Embryonic facial prominence (tissue), 1 donor: ENCODE results near the gene TLR5.

Source experiments
- DNase-seq: peaks from one replicate; pipeline ENCODE4 v3.0.0-alpha.2; 2016; ENCODE audit errors: extremely low spot score

The TLR5 gene

DNA sequence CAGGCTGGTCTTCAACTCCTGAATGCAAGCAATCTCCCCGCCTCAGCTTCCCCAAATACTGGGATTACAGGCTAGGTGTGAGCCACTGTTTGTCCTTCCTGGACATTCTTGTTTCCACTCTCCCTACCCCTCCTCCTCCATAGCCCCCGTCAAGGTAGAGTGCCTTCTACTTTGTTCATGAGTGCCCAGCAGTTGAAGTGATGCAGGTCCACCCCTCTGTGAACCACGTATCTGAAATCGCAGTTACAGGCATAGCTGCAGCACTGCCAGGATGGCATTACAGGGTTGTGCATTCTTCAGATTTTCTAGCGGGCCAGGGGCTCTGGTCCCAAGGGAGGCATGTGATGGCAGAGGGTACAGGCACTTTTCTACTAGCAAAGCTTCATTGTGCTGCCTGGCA lies 7.4 kb upstream of the TLR5 start:
- DNase-seq, result no peak

DNA sequence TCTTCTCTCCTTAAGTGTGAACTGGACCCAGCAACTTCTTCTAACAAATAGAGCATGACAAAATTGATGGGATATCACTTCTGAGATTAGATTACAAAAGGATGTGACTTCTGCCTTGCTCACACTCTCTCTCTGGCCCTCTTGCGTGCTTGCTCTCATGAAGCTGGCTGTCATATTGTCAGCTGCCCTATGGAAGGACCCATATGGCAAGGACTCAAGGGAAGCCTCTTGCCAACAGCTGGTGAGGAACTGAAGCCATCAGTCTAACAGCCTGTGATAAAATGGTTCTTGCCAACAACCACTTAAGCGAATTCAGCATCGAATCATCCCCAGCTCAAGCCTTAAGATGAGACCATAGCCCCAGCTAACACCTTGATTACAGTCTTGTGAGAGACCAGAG lies 4.8 kb upstream of the TLR5 start:
- no peak for DNase-seq

DNA sequence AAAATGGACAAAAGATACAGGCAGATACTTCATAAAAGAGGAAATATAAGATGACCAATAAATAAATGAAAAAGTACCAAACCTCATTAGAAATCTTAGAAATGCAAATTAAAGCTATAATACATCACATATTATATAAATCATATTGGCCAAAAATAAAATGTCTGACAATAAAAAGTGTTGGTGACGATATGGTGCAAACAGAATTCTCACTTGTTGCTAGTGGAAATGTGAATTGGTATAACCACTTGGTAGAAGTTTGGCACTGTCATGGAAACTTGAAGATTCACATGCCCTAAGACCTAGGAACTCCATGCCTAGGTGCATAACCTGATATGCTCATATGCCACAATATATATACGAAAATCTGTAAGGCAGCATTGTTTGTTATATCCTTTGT lies 4.4 kb upstream of the TLR5 start:
- DNase-seq, result no peak

GRCh38 chr1:223146745-223147144 lies 3.7 kb upstream of the TLR5 start:
- DNase-seq, result no peak

- DNase-seq, result no peak
Measured at GRCh38 chr1:223144914-223145313, 1.9 kb upstream of the TLR5 start.

DNA sequence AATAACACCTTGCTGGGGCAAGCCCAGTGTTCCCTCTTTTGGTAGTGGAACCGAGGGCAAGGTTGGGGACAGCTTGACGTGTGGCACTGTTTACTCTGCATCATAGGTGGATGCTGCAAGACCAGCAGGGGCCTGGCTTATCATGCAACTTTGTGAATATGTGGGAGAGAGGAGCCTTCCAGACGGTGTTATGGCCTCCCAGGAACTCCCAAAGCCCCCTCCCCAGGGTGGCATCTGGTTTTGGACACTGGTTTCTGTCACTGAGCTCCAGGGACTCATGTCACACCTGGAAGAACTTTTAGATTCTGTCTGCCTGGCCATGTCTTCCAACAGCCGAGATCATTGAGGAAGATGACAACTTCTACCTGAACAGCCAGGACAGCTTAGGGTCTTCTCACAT lies 1.4 kb upstream of the TLR5 start:
- no peak for DNase-seq

GRCh38 chr1:223143537-223144248 lies 645 bp upstream of the TLR5 start:
- DNase-seq, result no peak

- DNase-seq, result no peak
Measured at GRCh38 chr1:223142269-223142668, 779 bp downstream of the TLR5 start.

DNA sequence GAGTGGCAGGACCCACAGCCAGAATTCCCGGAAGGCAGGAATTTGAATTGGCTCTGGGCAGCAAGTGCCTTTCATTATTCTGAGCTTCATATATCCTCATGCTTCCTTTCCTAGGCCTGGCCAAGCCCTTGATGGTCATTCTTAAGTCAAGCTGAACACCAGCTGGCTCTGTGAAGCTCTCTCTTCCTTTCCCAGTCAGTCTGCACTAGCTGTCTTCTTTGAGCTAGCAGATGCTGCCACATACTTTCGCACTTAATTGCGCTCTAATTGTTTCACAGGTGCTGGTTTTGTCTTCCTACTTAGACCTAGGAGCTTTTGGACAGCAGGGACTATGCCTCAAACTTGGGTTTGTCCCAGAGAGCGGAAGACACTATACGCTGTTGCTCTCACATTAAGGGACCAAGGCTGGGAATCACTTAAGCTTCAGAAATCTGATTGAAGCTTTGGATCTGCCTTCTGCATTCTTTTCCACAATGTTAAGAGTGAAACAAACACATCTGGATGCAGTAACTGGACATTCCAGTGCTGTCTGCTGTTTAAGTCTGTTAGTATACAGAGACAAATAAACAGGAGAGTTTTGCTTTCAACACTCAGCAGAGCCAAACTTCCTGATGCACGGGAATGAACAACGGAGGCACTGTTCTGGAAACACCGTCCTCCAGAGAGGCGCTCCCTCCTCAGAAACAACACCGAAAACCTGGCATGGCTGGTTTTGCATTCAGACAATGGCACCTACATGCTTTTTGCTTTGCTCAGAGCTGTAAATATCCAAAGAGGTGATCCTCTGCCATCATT lies 2.2 kb downstream of the TLR5 start:
- DNase-seq, result peak; percentile 12

DNA sequence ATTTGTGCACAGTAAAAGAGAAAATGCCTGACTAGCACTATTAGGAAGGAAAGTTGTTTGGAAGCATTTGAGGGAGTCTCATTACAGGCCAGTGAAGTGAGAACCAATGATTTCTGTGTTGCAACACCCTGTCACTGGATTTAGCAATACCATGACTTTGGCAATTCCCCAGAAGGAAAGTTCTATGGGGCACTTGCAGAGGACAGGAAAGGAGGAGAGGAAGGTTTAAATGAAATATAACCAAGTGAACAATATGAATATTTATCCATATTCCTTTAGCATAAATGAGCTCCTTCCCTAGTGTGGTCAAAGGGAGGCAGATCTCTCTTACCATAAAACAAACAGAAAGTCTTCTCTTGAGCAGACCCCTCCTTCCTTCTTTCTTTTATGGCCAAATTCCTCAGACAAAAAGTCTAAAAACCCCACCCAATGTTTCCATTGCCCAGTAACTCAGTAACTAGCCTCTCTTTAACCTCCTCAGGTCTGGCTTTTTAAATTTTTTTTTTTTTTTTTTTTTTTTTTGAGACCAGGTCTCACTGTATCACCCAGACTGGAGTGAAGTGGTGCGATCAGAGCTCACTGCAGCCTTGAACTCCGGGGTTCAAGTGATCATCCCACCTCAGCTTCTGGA lies 5.5 kb downstream of the TLR5 start:
- DNase-seq, result no peak

GRCh38 chr1:223136086-223136485 lies 7.0 kb downstream of the TLR5 start:
- no peak for DNase-seq

DNA sequence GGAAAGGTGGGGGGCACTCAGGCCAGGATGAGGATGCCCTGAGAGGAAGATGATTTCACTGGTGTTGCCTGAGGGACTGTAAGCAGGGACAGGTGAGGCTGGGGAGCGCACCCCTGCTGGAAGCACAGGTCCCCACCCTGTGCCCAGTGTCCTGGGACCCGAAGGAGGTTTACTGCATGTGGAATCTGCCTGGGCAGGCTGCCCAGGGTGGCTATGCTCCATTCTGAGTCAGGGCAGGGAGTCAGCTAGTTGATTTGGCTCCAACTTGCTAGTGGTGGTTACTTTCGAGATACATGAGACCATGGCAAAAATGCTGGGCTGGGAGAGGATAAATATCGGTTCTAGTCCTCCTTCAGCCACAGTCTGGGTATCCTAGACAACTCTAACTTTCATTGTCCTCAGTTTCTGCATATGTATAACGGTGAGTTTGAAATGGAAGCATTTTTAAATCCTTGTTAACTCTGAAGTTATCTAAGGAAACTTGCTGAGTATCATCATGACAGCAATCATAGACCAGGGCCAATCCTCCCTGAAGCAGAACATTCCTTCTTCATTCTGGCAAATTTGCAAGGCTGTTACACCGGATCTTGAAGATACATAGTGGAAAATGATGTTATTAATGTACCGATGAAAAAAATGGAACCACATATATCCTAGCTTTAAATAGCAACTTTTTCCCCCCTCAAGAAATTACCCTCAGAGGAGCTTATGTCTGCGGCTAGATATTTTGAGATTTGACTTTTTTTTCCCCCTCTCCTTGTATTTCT lies 7.7 kb downstream of the TLR5 start:
- no peak for DNase-seq

- DNase-seq, result peak; percentile 78
Measured at GRCh38 chr1:223133824-223134435, 9.1 kb downstream of the TLR5 start.

- no peak for DNase-seq
Measured at GRCh38 chr1:223133306-223133823, 9.7 kb downstream of the TLR5 start.

- no peak for DNase-seq
Measured at GRCh38 chr1:223129229-223129901, 13.7 kb downstream of the TLR5 start.

GRCh38 chr1:223126741-223127140 lies 16.3 kb downstream of the TLR5 start:
- DNase-seq, result no peak

DNA sequence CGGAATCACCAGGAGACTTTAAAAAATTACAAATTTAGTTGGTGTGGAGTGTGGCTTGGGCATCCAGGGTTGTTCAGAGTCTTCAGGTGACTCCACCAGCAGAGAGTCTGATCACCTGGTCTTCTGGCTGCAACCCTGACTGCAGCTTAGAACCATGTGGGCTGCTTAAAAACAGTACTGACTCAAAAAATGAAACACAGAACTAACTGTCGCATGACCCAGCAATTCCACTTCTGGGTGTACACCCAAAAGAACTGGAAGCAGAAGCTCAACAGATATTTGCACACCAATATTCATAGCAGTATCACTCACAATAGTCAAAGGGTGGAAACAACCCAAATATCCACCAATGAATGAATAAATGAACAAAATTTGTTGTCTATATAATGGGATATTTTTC lies 17.3 kb downstream of the TLR5 start:
- no peak for DNase-seq

DNA sequence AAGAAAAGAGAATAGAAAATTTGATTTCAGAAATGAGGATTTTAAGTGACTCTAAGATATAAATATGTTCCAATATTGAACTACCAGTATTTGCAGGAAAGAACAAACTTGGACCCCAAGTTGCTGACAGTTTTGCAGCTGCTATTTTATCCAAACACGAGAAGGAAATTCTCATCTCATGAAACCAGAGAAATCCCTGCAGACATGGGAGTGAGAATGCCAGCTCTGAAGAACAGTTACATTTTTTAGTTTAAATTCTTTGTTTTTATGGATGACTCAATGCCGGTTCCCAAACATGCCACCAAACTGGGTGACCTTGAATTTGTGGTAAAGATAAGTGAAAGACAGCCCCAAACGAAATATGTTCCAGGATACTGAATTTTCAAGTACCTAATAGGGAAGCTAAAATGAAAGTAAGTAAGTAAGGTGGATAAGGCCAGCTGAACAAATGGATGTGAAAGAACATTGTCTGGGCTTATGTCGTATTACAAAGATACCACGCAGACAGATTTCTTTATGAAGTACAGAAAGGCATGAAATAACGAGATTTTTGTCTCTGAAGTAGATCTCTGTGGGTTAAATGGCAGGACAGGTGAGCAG lies 19.9 kb downstream of the TLR5 start:
- no peak for DNase-seq

- DNase-seq, result no peak
Measured at GRCh38 chr1:223118418-223118817, 24.6 kb downstream of the TLR5 start.

DNA sequence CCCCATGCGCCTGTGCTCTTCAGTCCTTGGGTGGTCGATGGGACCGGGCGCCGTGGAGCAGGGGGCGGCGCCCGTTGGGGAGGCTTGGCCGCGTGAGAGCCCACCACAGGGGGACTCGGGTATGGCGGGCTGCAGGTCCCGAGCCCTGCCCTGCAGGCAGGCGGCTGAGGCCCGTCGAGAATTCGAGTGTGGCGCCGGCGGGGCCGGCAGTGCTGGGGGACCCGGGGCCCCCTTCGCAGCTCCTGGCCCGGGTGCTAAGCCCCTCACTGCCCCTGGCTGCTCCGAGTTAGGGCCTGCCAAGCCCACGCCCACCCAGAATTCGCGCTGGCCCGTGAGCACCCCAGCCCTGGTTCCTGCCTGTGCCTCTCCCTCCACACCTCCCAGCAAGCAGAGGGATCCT lies 26.1 kb downstream of the TLR5 start:
- no peak for DNase-seq

DNA sequence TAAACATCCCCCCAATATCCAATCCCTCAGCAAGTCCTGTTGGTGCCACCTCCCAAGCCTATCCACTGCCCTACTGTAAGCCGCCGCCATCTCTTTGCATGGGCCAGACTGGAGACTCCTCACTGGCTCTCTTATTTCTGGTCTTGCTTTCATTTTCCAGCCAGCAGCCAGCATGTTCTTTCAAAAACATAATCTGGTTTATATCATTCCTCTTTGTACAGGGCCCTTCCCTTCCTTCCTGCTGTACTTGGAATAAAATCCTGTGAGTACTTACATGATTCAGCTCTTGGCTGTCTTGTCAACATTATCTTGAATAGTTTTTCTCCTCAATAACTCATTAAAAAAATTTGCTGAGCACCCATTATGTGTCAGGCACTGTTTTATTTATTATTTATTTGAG lies 28.2 kb downstream of the TLR5 start:
- DNase-seq, result no peak
